ENCODE results near the gene ZNF10. TPM values are rescaled to one million over a fixed set of nuclear protein-coding genes. Genes with fewer than 3 reads are reported as not detected.

Gene ZNF10
- total and polyA plus RNA-seq, 2 of the 8 experiments (the other 6 are each of a cell fraction or from before 2014, with no cell fraction given): 5.2 to 11.9 TPM

DNA sequence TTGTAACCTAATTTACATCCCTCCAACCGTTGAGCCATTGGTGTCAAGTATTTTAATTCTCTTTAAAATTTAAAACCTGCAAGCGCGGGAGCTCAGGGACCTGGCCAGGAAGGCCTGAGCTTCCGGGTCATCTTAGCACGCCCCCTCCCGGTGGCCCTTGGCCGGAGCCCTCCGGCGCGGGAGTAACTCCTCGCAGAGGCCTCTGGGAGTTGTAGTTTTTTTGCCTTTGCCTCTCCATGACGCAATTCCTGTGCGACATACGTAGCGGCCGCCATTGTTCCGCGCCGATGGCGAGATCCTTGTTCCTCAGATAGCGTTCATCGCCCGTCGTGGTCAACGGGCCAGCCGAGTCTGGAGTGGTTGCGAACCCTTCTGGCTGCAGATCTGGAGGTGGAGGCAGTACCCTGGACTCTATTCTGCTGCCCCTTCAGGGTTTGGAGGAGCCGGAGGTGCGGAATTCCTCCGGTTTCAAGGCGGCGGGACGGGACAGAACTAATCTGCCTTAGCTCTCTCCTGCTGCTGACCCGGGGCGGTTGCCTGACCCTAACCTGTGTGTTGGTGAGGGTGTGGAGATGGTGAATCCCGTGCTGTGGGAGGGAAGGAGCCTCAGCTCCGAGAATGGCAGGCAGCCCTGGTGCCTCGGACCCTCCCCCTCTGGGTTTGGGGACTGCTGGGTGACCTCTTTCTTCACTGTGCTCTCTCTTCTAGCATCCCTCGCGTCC lies 51.0 kb downstream of the ZNF10 start, which contains the start of gene ZNF268 (continued):
- TF ChIP-seq, protein P1, sequence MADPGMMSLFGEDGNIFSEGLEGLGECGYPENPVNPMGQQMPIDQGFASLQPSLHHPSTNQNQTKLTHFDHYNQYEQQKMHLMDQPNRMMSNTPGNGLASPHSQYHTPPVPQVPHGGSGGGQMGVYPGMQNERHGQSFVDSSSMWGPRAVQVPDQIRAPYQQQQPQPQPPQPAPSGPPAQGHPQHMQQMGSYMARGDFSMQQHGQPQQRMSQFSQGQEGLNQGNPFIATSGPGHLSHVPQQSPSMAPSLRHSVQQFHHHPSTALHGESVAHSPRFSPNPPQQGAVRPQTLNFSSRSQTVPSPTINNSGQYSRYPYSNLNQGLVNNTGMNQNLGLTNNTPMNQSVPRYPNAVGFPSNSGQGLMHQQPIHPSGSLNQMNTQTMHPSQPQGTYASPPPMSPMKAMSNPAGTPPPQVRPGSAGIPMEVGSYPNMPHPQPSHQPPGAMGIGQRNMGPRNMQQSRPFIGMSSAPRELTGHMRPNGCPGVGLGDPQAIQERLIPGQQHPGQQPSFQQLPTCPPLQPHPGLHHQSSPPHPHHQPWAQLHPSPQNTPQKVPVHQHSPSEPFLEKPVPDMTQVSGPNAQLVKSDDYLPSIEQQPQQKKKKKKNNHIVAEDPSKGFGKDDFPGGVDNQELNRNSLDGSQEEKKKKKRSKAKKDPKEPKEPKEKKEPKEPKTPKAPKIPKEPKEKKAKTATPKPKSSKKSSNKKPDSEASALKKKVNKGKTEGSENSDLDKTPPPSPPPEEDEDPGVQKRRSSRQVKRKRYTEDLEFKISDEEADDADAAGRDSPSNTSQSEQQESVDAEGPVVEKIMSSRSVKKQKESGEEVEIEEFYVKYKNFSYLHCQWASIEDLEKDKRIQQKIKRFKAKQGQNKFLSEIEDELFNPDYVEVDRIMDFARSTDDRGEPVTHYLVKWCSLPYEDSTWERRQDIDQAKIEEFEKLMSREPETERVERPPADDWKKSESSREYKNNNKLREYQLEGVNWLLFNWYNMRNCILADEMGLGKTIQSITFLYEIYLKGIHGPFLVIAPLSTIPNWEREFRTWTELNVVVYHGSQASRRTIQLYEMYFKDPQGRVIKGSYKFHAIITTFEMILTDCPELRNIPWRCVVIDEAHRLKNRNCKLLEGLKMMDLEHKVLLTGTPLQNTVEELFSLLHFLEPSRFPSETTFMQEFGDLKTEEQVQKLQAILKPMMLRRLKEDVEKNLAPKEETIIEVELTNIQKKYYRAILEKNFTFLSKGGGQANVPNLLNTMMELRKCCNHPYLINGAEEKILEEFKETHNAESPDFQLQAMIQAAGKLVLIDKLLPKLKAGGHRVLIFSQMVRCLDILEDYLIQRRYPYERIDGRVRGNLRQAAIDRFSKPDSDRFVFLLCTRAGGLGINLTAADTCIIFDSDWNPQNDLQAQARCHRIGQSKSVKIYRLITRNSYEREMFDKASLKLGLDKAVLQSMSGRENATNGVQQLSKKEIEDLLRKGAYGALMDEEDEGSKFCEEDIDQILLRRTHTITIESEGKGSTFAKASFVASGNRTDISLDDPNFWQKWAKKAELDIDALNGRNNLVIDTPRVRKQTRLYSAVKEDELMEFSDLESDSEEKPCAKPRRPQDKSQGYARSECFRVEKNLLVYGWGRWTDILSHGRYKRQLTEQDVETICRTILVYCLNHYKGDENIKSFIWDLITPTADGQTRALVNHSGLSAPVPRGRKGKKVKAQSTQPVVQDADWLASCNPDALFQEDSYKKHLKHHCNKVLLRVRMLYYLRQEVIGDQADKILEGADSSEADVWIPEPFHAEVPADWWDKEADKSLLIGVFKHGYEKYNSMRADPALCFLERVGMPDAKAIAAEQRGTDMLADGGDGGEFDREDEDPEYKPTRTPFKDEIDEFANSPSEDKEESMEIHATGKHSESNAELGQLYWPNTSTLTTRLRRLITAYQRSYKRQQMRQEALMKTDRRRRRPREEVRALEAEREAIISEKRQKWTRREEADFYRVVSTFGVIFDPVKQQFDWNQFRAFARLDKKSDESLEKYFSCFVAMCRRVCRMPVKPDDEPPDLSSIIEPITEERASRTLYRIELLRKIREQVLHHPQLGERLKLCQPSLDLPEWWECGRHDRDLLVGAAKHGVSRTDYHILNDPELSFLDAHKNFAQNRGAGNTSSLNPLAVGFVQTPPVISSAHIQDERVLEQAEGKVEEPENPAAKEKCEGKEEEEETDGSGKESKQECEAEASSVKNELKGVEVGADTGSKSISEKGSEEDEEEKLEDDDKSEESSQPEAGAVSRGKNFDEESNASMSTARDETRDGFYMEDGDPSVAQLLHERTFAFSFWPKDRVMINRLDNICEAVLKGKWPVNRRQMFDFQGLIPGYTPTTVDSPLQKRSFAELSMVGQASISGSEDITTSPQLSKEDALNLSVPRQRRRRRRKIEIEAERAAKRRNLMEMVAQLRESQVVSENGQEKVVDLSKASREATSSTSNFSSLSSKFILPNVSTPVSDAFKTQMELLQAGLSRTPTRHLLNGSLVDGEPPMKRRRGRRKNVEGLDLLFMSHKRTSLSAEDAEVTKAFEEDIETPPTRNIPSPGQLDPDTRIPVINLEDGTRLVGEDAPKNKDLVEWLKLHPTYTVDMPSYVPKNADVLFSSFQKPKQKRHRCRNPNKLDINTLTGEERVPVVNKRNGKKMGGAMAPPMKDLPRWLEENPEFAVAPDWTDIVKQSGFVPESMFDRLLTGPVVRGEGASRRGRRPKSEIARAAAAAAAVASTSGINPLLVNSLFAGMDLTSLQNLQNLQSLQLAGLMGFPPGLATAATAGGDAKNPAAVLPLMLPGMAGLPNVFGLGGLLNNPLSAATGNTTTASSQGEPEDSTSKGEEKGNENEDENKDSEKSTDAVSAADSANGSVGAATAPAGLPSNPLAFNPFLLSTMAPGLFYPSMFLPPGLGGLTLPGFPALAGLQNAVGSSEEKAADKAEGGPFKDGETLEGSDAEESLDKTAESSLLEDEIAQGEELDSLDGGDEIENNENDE (IDR thresholded peaks at IDR 0.05; ENCODE audit: insufficient replicate concordance, low read length): no peak
- TF ChIP-seq HDAC6 (IDR thresholded peaks at IDR 0.05; ENCODE audit: low read depth, low read length): no peak
- peak; percentile 96 for TF ChIP-seq PHF8 (conservative IDR thresholded peaks at IDR 0.05; ENCODE audit: low read depth, low read length)
- TF ChIP-seq RBBP5 (IDR thresholded peaks at IDR 0.05; ENCODE audit: borderline replicate concordance, low read depth, low read length): no peak
- TF ChIP-seq NANOG (IDR thresholded peaks at IDR 0.05; ENCODE audit: insufficient read depth, low read depth, low read length, poor library complexity, severe bottlenecking): no peak
- TF ChIP-seq CBX8 (IDR thresholded peaks at IDR 0.05; ENCODE audit: borderline replicate concordance, low read depth, low read length): no peak
- peak; percentile 85 to 94 for TF ChIP-seq POLR2A (IDR thresholded peaks at IDR 0.05; ENCODE audit: control extremely low read depth in 1 of 2, low read depth in 2 of 2, low read length in 2 of 2)
- TF ChIP-seq SP1 (IDR thresholded peaks at IDR 0.05; ENCODE audit: low read depth, low read length): peak; percentile 71; the same call in 1 of the 2 replicates
- TF ChIP-seq MAFK (IDR thresholded peaks at IDR 0.05; ENCODE audit: low read depth, low read length): no peak
- peak; percentile 79 for TF ChIP-seq ASH2L (IDR thresholded peaks at IDR 0.05; ENCODE audit: low read length)
- TF ChIP-seq POU5F1 (IDR thresholded peaks at IDR 0.05; ENCODE audit: low read depth, low read length): no peak

All from H1 (cell line).